ENCODE measurements around the gene EMX1.

The EMX1 gene

GRCh38 chr2:72945450-72946019 lies 28.2 kb downstream of the EMX1 start:
- no peak for DNase-seq

DNA sequence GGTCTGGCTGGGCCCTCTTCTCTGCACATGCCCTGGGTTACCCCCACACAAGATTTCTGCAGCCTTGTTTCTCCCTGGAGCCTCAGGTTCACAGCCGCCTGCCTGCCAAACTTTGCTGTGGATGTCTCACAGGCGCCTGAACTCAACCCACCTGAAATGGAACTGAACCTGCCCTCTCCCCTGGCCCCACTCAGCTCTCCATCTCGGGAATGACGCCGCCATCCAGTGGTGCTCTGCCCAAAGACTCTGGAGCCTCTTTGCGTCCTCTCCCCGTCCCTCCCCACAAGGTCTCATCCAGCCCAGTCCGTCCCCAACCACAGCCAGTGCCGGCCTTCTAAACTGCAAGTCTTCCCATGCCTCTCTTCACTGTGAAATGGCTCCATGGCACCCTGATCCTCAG lies 29.1 kb downstream of the EMX1 start:
- DNase-seq: no peak

DNA sequence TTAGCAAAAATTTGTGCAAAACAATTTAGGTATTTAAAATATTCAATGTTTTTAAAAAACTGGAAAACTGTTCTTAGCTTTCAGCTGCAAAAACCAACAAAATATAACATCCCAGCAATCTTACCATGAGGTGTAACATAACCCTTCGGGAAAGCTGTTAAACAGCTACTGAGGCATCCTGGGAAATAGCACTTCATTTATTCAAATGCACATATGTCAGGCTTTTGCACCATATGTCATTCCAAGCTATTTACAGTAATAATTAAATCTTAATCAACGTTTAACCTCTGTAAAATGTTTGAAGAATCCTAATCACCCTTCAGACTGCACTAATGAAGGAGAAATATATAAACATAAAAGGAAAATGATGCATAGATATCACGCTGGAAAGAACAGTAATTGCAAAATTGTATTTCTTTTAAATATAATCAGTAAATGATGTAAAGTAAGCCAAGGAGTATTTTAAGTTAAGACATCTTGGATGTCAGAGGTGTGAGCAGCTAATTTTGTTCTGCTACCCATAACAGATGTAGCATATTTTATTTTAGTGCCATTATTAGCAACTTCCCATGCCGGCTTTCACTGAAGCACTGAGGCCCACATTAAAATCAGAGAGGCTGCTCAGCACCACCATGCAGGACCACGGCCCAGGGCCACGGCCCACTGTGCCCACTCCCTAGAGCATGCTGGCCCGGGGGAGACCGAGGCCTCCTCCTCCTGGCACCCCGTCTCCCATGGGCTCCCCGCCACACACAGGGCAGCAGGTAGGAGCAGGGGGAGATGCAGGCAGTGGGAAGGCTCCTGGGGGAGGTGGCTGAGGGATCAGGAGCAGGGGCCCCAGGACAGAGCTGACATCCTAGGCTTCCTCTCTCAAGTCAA lies 30.9 kb downstream of the EMX1 start:
- peak; percentile 84 for DNase-seq

- DNase-seq: no peak
Observed at GRCh38 chr2:72949045-72949444, 31.7 kb downstream of the EMX1 start.

DNA sequence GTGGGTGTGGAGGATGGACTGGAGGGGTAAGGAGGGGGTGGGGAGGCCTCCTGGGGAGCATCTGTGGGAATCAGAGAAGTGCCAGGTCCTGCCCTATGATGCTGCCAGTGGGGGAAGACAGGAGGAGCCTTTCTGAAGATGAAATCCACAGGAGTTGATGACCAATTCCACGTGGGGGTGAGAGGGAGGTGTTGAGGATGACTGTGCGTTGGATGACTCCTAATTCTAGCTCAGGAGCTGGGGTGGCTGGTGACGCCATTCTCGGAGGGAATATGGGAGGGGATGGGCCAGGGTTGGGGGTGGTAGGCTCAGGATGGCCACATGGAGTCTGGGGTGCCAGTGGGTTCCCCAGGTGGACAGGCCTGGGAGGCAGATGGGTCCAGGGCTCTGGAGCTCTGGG lies 32.3 kb downstream of the EMX1 start:
- no peak for DNase-seq

DNA sequence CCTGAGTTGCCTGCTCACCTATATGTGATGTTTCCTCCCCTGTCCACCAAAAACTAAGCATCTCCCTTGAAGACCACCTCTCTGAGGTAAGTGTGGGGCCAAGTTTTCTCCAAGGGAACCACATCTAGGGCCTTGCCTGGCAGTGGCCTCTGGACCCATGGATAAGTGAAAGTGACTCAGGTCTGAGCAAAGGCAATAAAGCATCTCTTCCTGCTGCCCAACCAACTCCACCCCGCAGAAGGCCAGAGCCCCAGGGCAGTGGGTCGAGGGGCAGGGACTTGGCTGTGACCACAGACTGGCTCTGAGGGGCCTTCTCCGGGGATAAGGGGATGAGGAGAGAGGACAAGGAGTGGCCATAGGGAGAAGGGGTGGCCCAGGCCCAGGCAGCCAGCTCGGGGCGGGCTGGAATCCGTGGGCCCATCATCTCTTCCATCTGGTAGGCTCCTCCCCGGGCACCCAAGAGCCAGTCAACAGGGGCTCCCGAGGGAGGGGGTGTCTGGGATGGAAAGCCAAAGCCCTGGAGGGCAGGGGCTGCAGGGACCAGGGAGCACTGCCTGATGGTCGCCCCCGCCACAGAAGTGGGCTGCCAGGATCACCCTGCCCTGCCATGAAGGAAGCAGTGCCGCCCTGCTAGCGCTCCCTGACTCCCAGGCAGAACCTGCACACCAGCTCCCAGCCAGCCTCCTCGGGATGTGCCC lies 33.4 kb downstream of the EMX1 start:
- DNase-seq: no peak

DNA sequence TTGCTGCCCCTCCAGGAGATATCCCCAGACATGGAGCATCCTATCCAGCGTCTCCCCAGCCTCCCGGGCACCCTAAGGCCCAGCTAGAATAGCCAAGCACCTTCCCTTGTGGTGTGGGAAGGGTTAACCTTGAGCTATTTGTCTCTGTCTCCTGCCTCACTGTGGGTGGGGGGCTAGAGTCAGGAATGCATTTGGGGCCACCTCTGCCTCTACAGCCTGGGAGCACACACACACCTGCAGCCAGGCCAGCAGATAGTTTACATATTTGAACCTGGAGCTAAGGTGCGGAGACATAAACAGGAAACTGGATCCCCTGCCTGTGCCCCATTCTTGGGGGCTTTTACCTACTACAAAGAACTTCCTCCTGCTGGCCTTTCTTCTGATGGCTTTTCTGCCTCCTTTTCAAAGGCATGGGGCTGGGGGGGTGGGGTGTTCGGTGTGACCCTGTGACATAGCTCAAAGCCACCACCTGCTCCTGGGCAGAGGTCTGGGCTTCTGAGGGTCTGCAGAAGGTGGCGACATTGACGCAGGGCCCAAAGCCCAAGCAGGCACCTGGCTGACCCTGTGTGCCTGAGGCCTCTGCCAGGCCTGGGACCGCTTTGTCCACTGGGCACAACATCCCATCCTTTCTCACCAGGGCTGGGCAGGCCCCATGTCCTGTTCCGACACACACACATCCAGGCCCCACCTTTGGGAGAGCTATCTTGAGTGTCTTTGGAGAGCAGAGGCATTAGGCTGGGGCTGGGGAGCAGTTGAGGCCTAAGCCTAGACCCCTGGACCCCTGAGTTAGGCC lies 34.2 kb downstream of the EMX1 start:
- DNase-seq: no peak

- DNase-seq: no peak
Observed at GRCh38 chr2:72952110-72952823, 34.9 kb downstream of the EMX1 start.

GRCh38 chr2:72952961-72953360 lies 35.6 kb downstream of the EMX1 start:
- no peak for DNase-seq

GRCh38 chr2:72953528-72953927 lies 36.2 kb downstream of the EMX1 start:
- DNase-seq: no peak

- no peak for DNase-seq
Observed at GRCh38 chr2:72953976-72954375, 36.7 kb downstream of the EMX1 start.

- no peak for DNase-seq
Observed at GRCh38 chr2:72954376-72955227, 37.3 kb downstream of the EMX1 start.

DNA sequence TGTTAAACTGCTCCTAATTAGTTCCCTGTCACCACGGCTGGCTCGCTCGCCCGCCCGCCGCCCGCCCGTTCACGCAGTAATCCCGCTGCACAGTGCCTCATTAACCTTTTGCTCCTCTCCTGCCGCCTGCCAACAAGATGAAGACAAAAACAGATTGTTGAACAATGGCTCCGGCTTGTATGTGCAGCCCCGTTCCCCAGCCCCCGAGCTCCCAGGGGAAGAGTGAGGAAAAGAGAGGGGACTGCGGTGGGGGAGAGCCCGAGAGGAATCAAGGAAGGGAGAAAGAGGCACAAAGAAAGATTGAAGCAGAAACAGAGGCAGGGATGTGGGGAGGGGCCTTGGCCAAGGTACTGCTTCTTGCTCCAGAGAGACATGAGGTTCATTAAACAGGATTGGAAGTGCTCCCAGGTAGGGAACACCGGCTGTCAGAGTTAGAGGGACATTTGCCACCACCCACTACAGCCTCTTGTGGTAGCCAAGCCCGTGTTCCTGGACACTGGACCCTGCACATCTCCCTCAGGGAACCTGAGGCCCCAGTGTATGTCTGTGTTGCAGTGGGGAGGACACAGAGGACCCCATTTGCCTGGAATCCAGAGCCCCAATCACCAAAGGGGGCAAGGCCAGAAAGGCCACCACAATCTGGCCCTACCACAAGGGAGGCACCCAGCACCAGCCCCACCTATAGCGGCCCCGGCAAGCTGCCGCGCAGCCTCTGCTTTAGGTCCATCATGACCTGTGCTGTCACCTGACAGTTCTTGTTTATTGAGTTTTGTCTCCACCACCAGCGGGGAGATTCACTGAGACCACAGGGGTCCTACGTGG lies 38.1 kb downstream of the EMX1 start:
- DNase-seq: no peak

GRCh38 chr2:72956050-72956395 lies 38.7 kb downstream of the EMX1 start:
- DNase-seq: no peak

DNA sequence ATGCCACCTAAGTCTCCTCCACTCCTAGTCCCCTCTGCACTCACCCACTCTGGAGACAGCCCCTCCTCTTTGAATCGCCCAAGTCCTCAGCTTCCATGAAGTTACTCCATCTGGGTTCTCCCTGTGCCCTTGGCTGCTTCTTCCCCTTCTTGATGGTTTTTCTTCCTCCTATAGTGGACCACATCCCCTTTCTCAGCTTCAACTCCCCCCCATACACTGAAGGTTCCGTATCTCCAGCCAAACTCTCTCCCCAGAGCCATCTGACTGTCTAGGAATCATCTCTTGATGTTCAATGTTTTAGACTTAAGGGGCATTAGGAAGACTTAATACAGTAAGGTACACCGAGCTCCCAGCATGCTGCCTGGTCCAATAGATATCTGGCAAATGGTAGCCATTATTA lies 39.6 kb downstream of the EMX1 start:
- DNase-seq: no peak

DNA sequence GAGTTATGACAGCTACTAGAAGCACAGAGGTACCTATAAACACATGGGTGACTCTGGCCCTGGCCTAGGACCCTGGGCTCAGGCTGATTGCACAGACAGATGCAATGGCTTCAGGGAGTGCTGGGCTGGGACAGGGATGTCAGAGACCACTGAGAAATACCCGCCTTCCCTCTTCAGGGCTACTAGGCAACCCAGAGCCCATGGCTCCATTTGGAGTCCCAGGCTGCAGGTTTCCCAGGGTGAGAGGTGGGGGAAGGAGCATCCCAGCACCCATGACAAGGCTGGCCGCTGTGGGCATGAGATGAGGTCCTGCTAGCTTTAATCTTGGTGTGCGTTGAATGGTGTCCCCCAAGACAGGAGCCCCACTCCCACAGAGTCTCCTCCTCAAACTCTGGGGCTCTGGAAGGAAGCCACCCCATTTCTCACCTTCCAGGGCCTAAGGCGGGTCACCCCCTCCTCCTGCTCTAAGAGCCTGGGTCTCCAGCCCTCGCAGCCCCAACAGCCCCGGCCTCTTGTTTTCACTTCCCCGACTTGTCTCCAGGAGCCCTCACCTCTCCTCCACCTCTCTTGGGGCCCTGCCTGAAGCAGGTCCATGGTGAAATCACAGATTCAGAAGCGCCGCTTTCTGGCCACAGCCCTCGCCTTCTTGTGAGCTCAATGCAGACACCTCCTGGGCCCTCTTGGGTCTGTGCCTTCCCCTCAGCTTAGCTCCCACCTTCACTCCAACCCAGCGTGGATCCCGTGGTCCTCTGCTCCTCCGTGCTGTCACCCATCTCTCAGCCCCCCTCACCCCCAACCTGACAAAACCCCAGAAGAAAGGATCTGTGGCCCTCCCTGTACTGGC lies 41.4 kb downstream of the EMX1 start:
- no peak for DNase-seq

- DNase-seq: no peak
Observed at GRCh38 chr2:72959554-72959953, 42.2 kb downstream of the EMX1 start.

- no peak for DNase-seq
Observed at GRCh38 chr2:72959995-72960981, 43.0 kb downstream of the EMX1 start.

Data from DMS 273 treated with DMSO at 0.1 percent for 48 hours (cell line).